ENCODE results near the gene MAP4K2. TPM values are rescaled to one million over a fixed set of nuclear protein-coding genes. Genes with fewer than 3 reads are reported as not detected.
"Not testable (repeated sequence)": the region's sequence is repeated elsewhere in the genome, so short reads cannot be mapped to it uniquely, and the experiment has no call there.

MAP4K2 gene
- total RNA-seq, 4 donors from 2014 or later: 10.2 to 49.1 (median 24.4) TPM

DNA sequence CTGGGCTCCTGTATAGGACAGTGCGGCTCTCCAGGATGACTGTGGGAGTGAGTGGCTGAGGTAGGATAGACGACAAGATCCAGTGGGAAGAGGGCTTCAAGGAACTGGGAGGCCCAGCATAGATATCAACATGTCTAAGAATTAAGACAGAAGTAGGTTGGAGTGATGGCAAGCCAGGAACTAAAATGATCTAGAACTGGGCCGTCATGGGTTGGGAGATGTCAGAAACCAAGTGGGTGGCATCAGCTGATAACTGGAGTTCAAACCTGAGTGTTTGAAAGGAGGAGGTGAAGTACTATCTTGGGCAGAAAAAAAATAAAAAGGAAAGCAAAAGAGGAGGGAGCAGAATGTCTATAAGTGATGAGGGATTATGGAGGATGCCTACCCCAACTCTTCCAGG is 14.5 kb upstream of the MAP4K2 start:
- TF ChIP-seq, protein P1, sequence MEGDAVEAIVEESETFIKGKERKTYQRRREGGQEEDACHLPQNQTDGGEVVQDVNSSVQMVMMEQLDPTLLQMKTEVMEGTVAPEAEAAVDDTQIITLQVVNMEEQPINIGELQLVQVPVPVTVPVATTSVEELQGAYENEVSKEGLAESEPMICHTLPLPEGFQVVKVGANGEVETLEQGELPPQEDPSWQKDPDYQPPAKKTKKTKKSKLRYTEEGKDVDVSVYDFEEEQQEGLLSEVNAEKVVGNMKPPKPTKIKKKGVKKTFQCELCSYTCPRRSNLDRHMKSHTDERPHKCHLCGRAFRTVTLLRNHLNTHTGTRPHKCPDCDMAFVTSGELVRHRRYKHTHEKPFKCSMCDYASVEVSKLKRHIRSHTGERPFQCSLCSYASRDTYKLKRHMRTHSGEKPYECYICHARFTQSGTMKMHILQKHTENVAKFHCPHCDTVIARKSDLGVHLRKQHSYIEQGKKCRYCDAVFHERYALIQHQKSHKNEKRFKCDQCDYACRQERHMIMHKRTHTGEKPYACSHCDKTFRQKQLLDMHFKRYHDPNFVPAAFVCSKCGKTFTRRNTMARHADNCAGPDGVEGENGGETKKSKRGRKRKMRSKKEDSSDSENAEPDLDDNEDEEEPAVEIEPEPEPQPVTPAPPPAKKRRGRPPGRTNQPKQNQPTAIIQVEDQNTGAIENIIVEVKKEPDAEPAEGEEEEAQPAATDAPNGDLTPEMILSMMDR (IDR thresholded peaks at IDR 0.05): no peak
- TF ChIP-seq POLR2A (IDR thresholded peaks at IDR 0.05): no peak
- Histone ChIP-seq H3K4me3 (no peak overlapping the region), H3K9me3 (no peaks in the 10 kb centered on the region)

DNA sequence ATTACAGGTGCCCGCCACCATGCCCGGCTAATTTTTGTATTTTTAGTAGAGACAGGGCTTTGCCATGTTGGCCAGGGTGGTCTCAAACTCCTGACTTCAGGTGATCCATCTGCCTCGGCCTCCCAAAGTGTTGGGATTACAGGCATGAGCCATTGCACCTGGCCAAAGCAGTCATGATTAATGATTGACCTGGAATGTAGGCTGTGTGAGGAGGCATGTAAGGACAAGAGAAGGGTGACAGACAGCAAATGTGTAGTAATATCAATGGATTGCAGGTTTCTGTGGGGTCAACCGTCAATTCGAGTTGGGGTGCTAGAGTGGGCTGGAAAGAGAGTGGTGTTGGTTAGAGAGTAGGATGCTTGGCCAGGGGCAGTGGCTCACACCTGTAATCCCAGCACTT is 12.4 kb upstream of the MAP4K2 start:
- H3K4me1 ChIP-seq; H3K36me3 ChIP-seq; H3K27me3 ChIP-seq; DNase-seq; intact Hi-C loops (cut with DNase I; ENCODE audit: low total_unique reads); H3K4me3 ChIP-seq; H3K27ac ChIP-seq; H3K9me3 ChIP-seq: not testable (repeated sequence)

More for the DNA sequence above, 14.5 kb upstream of the MAP4K2 start:
- no peak for DNase-seq
- intact Hi-C loops (cut with DNase I; ENCODE audit: low total_unique reads): no loop called here
- no peak overlapping the region for H3K27ac ChIP-seq
- no peaks in the 10 kb centered on the region for H3K36me3 ChIP-seq
- H3K4me1 ChIP-seq: no peaks in the 10 kb centered on the region
- H3K27me3 ChIP-seq: no peaks in the 10 kb centered on the region

DNA sequence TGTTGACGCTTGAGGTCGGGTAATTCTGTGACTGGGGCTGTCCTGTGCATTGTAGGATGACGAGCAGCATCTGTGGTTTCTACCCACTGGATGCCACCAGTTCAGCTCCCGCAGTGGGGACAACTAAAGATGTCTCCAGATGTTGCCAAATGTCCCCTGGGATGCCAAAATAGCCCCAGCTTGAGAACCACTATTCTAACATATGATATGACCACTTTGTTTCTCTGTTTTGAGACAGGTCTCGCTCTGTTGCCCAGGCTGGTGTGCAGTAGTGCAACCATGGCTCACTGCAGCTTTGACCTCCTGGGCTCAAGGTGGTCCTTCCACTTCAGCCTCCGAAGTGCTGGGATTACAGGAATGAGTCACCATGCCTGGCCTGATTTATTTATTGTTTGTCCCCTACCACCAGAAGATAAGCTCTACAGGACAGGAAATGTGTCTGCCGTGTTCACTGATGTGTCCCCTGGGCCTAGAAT is 11.7 kb upstream of the MAP4K2 start:
- no peak for DNase-seq
- no peaks in the 10 kb centered on the region for H3K9me3 ChIP-seq
- intact Hi-C loops (cut with DNase I; ENCODE audit: low total_unique reads): no loop called here
- H3K4me3 ChIP-seq: no peak overlapping the region
- no peak overlapping the region for H3K27ac ChIP-seq
- peaks cover 0 to under 1% of the 10 kb centered on the region in 2 donors for H3K4me1 ChIP-seq
- H3K36me3 ChIP-seq: no peaks in the 10 kb centered on the region
- no peaks in the 10 kb centered on the region for H3K27me3 ChIP-seq
- no peak for TF ChIP-seq POLR2A (IDR thresholded peaks at IDR 0.05)
- TF ChIP-seq, protein P1 (IDR thresholded peaks at IDR 0.05): no peak

DNA sequence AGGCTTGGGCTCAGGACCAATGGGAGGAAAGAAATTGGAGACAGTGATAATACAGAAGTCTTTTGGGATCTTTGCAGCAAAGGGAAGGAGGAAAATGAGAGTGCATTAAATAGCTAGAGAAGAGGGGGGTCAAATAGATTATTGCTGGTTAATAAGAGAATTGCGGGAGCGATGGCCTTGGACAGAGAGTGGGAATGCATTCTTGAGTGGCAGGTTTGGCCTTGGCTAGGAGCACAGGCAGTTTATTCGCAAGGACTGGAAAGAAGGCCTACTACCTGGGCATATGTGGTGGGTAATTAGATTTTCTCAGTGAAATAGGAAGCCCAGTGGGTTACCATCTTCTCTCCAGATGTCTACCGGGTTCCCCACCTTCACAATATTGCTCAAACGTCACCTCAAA is 10.8 kb upstream of the MAP4K2 start:
- Histone ChIP-seq H3K36me3 (no peaks in the 10 kb centered on the region), H3K9me3 (no peaks in the 10 kb centered on the region), H3K27ac (no peak overlapping the region), H3K27me3 (no peaks in the 10 kb centered on the region), H3K4me3 (no peak overlapping the region), H3K4me1 (peaks cover 0 to 7% of the 10 kb centered on the region in 2 donors)
- intact Hi-C loops (cut with DNase I; ENCODE audit: low total_unique reads): no loop called here
- TF ChIP-seq, protein P1 (IDR thresholded peaks at IDR 0.05): no peak
- TF ChIP-seq POLR2A (IDR thresholded peaks at IDR 0.05): no peak
- no peak for DNase-seq

DNA sequence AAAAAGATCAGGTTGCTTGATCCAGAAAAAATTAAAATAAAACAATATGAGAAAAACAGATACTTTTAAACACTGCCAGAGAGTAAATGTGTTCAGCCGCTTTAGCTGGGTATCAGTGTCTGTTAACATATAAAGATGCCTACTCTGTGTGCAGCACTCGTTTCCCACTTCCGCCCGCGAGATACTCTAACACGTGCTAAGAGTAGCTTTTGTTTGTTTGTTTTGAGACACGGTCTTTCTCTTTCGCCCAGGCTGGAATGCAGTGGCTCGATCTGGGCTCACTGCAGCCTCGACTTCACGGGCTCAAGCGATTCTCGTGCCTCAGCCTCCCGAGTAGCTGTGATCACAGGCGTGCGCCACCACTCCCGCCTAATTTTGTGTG is 7.9 kb upstream of the MAP4K2 start:
- TF ChIP-seq POLR2A (IDR thresholded peaks at IDR 0.05): no peak
- TF ChIP-seq, protein P1 (IDR thresholded peaks at IDR 0.05): no peak
- intact Hi-C loops (cut with DNase I; ENCODE audit: low total_unique reads): no loop called here
- H3K27me3 ChIP-seq: no peaks in the 10 kb centered on the region
- H3K27ac ChIP-seq: peak overlapping the region; percentile 41 to 78
- H3K9me3 ChIP-seq: no peaks in the 10 kb centered on the region
- no peaks in the 10 kb centered on the region for H3K36me3 ChIP-seq
- H3K4me1 ChIP-seq: peaks cover 0 to 7% of the 10 kb centered on the region in 2 donors
- peak overlapping the region; percentile 15 to 60 for H3K4me3 ChIP-seq
- no peak for DNase-seq

Data from uterus (tissue), 4 donors.